Right ventricle myocardium superior (tissue), 1 donor: ENCODE measurements around the gene ACKR3. TPM values are rescaled to one million over a fixed set of nuclear protein-coding genes. Genes with fewer than 3 reads are reported as not detected.

Source experiments
- ATAC-seq: fragments of 200-7000 bp; cut with Tn5 transposase; one replicate; pipeline ENCODE4 v1.9.1; 2020; ENCODE audit warnings: mild to moderate bottlenecking; ENCODE audit not compliant: poor library complexity
- DNase-seq: peaks from one replicate; pipeline ENCODE4 v3.0.0-alpha.2; 2020
- intact Hi-C: fragments of 100-400 bp; cut with DNase I; formaldehyde crosslinking; loops from one replicate; pipeline ENCODE4 v1.11.2; 2022
- long read RNA-seq: library from polyadenylated mRNA; unstranded; transcript quantifications from one replicate; pipeline ENCODE4 v2.0.0, GENCODE V29; 2021
- total RNA-seq: library from RNA; stranded (reverse); fragmentation: NEBNext Ultra II Directional; extraction: Animal tissue kit (Norgen Biotek cat#: 25700); gene quantifications from one replicate; pipeline ENCODE4 v1.2.1, GENCODE V29; 2021
- donor health status: DM: no; HTN: yes; CAD: no; lungs with severe emphysema.

The ACKR3 gene
- 27.9 TPM for total RNA-seq
- long read RNA-seq, transcript ACKR3-202 (2 exons, 713 nt): minor isoform, 19 of 60 reads
- long read RNA-seq, transcript ACKR3-201 (2 exons, 2,203 nt): major isoform, 22 of 60 reads
- long read RNA-seq, partial matches to known transcripts: 11 of 60 reads
- long read RNA-seq, other reads (novel, unspliced or antisense): 8 of 60 reads

- ATAC-seq (peak; percentile 76), DNase-seq (peak; percentile 84)
- intact Hi-C loops: loop anchor here (5.0 kb wide), 1 partner anchor 57 kb away; no protein-coding TSS in a partner anchor
These were observed at the start of gene ACKR3 for GRCh38 chr2:236569573-236569973. Gene ACKR3, plus strand, starts transcription at chr2:236569825. Its CDS starts 10,641 bp downstream, at chr2:236580466.

- intact Hi-C loops: no loop called here
- no peak for DNase-seq
- no peak for ATAC-seq
These were observed 48.1 kb upstream of the ACKR3 start for GRCh38 chr2:236521556-236521955.

DNA sequence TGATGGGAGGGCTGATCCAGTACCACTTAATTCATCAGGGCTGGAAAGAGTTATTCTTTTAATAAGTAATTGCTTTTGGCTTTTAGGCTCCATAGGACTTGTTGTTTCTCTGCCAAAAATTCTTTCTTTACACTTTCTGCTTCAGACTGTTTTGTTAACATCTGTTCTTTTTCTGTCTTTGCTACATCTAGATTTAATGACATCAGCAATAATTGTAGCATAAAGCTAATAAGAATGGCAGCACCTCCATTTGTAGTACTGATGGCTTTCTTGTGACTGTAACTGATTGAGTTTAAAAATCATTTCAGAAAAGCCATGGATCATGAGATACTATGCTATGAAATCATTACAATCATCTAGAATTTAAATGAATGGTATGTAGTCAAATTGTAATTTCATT, 46.4 kb upstream of the ACKR3 start:
- no peak for ATAC-seq
- intact Hi-C loops: no loop called here
- no peak for DNase-seq

DNA sequence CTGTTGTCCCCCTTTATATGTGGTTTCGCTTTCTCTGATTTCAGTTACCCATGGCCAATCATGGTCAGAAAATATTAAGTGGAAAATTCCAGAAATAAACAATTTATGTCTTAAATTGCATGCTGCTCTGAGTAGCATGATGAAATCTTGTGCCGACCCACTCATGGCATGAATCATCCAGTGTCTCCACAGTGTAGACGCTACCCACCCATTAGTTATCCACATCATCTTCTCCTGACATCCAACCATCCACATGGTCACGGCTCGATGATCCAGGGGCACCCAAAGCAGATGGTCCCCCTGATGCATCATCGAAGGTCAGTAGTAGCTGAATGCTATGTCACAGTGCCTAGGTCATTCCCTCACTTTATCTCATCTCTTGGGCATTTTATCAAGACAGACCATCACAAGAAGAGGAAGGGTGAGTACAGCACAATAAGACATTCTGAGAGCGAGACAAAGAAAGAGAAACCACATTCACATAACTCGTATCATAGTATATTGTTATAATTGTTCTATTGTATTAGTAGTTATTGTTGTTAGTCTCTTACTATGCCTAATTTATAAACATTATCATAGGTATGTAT, 44.1 kb upstream of the ACKR3 start:
- ATAC-seq (no peak), DNase-seq (no peak)
- intact Hi-C loops: no loop called here

DNA sequence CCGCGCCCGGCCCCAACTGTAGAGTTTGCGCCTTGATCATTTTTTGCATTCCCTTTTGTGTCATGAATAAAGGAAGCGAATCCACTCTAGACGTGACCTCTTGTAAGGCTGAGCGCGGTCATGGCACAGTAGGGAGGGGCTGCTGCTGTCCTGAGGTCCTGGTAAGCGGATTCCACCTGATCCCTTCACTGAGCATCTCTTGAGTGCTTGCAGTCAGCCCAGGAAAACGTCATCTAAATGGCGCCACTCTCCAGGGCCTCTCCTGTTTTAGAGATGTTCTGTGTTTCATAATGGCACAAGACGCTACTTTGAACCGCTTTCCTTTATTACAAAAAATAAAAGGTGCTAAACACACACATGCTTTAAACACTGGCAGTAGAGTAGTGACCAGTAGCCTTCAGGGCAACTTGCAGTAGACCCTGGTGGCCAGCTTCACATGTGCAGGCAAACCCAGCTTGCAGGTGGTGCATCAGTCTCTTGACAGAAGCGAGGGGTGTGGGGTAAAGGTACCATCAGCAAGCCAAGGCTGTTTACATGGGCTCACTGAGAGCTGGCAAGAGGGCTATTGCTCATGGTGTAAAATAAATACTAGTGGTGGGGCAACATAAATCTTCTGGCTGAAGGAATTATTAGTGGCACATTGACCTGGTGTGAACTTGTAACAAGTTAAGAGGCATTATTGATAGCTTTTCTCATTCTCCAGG, 43.0 kb upstream of the ACKR3 start:
- intact Hi-C loops: no loop called here
- ATAC-seq: no peak
- no peak for DNase-seq

- DNase-seq: no peak
- intact Hi-C loops: no loop called here
- no peak for ATAC-seq
These were observed 42.4 kb upstream of the ACKR3 start for GRCh38 chr2:236527159-236527630.

GRCh38 chr2:236529606-236530005, 40.0 kb upstream of the ACKR3 start:
- DNase-seq (no peak), ATAC-seq (no peak)
- intact Hi-C loops: no loop called here

DNA sequence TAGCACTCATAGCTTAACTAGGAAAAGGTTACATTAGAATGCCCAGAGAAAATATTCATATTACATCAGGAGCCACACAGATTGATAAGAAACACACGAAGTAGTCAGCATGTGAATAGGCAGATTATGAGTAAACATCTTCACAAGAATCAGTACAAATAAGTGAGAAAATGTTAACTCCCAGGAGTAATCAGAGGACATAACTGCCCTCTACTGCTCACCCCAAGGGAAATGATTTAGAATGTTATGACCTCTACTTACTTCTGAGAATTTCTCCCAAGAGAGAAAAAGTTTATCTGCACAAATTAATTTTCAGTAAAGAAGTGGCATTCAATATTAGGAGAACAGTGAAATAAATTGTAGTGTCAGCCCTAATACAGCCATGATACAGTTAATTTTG, 39.1 kb upstream of the ACKR3 start:
- DNase-seq: no peak
- intact Hi-C loops: no loop called here
- no peak for ATAC-seq

GRCh38 chr2:236531195-236531594, 38.4 kb upstream of the ACKR3 start:
- intact Hi-C loops: no loop called here
- ATAC-seq (no peak), DNase-seq (no peak)

DNA sequence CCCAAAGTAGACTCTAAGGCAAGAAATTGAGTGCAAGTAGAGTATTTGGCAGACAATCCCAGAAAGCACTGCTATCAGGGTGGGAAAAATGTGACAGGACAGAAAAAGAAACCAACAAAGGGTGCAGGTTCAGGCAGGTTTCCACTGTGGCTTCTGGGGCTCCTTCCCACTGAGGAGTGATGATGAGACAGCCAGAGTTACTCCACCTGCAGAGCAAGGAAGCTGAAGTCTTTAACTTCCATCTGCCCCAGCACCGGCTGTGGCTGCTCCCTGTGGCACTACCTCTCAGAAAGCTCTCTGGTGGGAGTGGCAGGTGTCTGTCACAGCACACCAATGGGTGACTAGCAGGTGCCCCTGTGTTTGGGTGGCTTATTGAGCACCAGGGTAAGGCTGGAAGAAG, 37.6 kb upstream of the ACKR3 start:
- no peak for ATAC-seq
- DNase-seq: no peak
- intact Hi-C loops: no loop called here

GRCh38 chr2:236533343-236533742, 36.3 kb upstream of the ACKR3 start:
- no peak for ATAC-seq
- intact Hi-C loops: no loop called here
- no peak for DNase-seq

DNA sequence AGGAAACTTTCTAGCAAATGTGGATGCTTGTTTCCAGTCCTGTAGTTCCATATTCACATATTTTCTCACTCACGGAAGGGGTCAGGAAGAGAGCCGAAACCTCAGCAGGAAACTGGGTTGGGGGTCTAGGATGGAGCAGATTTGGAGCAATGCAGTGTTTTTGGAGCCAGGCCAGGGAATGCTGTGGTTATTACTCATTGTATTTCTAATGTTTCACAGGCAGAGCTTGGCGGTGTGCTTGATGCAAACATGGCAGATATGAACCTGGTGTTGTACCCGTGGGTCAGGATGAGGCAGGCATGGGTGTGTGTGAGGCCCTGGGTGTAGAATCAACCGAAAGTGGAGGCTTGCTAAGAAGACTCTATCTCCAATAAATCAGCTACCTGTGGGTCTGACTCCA, 34.6 kb upstream of the ACKR3 start:
- ATAC-seq (no peak), DNase-seq (no peak)
- intact Hi-C loops: no loop called here

DNA sequence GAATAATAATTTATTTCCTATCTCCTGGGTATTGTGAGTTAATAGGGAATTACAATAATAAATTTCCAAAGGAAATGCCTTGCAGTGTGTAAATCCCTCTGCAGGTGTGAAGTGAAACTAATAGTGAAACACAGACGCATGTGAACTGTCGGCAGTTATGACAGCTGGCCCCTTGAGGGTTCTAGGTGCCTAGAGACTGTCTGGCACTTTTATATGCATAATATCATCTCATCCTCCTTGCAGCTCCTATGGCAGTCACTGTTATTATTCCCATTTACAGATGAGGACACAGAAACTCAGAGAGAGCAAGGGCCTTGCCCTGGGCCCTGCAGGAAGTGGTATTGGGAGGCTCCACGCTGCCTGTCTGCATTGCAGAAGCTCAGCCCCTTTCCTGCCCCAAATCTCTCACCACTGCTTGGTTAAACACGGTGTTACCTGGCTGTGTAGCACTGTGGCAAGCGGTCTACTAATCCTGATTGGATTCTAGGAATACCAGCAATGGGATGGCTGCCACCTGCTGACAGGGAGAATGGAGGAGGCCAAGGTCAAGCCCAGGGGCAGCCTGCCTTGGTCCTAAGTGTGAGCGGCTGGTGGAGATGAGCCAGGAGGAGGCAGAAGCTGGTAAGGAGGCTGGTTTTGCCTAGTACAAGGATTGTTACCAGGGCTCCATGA, 32.8 kb upstream of the ACKR3 start:
- intact Hi-C loops: no loop called here
- DNase-seq (no peak), ATAC-seq (no peak)

DNA sequence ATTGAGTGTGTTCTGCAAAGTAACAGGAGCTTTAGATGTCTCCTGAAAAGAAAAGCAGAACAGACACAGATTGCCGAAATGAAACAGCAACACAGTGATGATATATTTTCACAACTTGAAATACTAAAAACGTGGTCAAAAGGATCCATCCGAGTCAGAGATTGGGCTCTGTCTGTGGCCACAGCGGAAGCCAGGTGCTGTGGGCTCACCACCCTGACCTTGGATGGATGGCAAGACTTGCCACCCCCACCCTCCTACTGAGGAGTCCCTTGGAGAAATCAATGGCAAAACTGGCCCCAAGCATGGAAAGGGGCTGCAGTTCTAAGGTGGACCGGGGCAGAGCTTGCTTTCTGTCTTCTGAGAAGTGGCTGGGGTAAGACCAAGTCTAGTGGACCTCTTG, 31.4 kb upstream of the ACKR3 start:
- intact Hi-C loops: no loop called here
- ATAC-seq (no peak), DNase-seq (no peak)

GRCh38 chr2:236541008-236541562, 28.5 kb upstream of the ACKR3 start:
- intact Hi-C loops: no loop called here

DNA sequence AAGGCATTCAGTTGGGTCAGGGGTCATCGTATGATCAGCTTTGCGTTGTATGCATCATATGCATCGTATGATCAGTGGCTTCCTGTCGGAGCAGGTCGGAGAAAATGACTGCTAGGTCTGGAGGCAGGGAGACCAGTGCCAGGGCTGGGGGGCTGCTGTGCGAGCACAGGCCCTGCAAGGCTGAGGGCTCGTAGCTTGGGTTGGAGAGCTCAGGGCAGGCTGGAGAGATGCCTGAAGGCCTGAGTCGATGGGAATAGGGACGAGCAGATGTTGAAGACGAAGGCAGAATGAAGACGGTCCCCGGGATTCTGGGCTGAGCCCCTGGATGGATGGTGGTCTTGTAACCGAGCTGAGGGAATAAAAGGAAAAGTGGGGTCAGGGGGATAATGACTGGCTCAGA, 25.3 kb upstream of the ACKR3 start:
- intact Hi-C loops: no loop called here
- ATAC-seq (no peak), DNase-seq (no peak)

More at GRCh38 chr2:236541008-236541562, 28.5 kb upstream of the ACKR3 start:
- ATAC-seq (no peak), DNase-seq (no peak)

- ATAC-seq (no peak), DNase-seq (no peak)
- intact Hi-C loops: no loop called here
These were observed 24.4 kb upstream of the ACKR3 start for GRCh38 chr2:236545248-236545658.

GRCh38 chr2:236545814-236546480, 23.7 kb upstream of the ACKR3 start:
- intact Hi-C loops: no loop called here
- DNase-seq: no peak
- ATAC-seq: peak; percentile 41

DNA sequence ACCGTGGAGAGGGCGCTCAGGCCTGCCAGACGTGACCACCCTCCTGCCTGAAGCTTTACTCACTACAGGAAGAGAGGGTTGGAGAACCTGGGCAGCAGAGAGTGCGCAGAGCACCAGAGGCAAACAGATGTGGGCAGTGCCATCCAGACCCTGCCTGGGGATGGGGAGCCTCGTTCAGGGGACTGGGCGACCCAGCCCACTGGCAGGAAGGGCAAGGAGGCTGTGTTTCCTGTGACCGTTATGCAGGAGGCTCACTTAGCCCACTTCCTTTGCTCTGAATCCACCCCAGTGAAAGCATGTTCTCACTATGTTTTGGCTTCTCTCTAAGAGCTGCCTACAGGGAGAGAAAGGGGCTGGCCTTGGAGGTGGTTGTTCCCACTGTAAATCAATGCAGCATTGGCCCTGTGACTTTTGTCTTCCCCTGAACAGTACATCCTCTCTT, 23.0 kb upstream of the ACKR3 start:
- DNase-seq (no peak), ATAC-seq (no peak)
- intact Hi-C loops: no loop called here
